AG04449 (cell line): ENCODE results near the gene PAQR9.

Source experiments
- CTCF ChIA-PET: fragments of 350-600 bp; formaldehyde crosslinking; extraction: SDS; loops from one replicate; lab custom pipeline; 2021; ENCODE audit warnings: antibody characterized with exemption; lab: Yijun Ruan, JAX
- POLR2A ChIA-PET: fragments of 400-600, 350-600 bp; formaldehyde crosslinking; extraction: SDS; loops from one replicate; lab custom pipeline; 2020; ENCODE audit warnings: antibody characterized with exemption, inconsistent platforms; lab: Yijun Ruan, JAX
- DNase-seq: peaks from one replicate; pipeline ENCODE4 v3.0.0-alpha.2; 2010; ENCODE audit warnings: low read depth, low spot score
- H3K4me3 ChIP-seq: 2 replicates; pipeline ENCODE4 v1.5.1; 2011; ENCODE audit warnings: low read depth, mild to moderate bottlenecking, control low read depth, low read length
- CTCF ChIP-seq: IDR thresholded peaks from one replicate; pipeline ENCODE4 v1.5.1; 2011; ENCODE audit warnings: mild to moderate bottlenecking, moderate library complexity, low read length, control low read depth, inconsistent platforms; ENCODE audit not compliant: insufficient read depth; ENCODE audit errors: missing control alignments

The PAQR9 gene

GRCh38 chr3:142977399-142977728, 13.9 kb upstream of the PAQR9 start:
- ChIA-PET POLR2A (no interaction called here), CTCF (interaction anchor here (0.8 to 9.7 kb wide), 7 partner anchors 10 to 390 kb away, joined by 3 to 135 read pairs (median 5); no protein-coding TSS in a partner anchor)
- DNase-seq: no peak

GRCh38 chr3:142976621-142977398, 13.3 kb upstream of the PAQR9 start:
- no peak for TF ChIP-seq CTCF
- POLR2A ChIA-PET: interaction anchor here (0.7 kb wide), 2 partner anchors 8 to 1223 kb away, joined by 3 read pairs; no protein-coding TSS in a partner anchor
- no peak overlapping the region for H3K4me3 ChIP-seq
- CTCF ChIA-PET: interaction anchor here (0.8 to 9.7 kb wide), 7 partner anchors 10 to 390 kb away, joined by 3 to 135 read pairs (median 5); no protein-coding TSS in a partner anchor
- DNase-seq: peak; percentile 75

More at GRCh38 chr3:142977399-142977728, 13.9 kb upstream of the PAQR9 start:
- no peak overlapping the region for H3K4me3 ChIP-seq
- TF ChIP-seq CTCF: no peak

- POLR2A ChIA-PET: interaction anchor here (0.7 kb wide), 1 partner anchor 9 kb away, joined by 3 read pairs; no protein-coding TSS in a partner anchor
- CTCF ChIA-PET: interaction anchor here (2.6 to 3.8 kb wide), 2 partner anchors 9 to 146 kb away, joined by 7 to 21 read pairs; no protein-coding TSS in a partner anchor
- no peak overlapping the region for H3K4me3 ChIP-seq
- no peak for DNase-seq
- TF ChIP-seq CTCF: no peak
These were observed 12.0 kb upstream of the PAQR9 start for GRCh38 chr3:142975316-142975995.

DNA sequence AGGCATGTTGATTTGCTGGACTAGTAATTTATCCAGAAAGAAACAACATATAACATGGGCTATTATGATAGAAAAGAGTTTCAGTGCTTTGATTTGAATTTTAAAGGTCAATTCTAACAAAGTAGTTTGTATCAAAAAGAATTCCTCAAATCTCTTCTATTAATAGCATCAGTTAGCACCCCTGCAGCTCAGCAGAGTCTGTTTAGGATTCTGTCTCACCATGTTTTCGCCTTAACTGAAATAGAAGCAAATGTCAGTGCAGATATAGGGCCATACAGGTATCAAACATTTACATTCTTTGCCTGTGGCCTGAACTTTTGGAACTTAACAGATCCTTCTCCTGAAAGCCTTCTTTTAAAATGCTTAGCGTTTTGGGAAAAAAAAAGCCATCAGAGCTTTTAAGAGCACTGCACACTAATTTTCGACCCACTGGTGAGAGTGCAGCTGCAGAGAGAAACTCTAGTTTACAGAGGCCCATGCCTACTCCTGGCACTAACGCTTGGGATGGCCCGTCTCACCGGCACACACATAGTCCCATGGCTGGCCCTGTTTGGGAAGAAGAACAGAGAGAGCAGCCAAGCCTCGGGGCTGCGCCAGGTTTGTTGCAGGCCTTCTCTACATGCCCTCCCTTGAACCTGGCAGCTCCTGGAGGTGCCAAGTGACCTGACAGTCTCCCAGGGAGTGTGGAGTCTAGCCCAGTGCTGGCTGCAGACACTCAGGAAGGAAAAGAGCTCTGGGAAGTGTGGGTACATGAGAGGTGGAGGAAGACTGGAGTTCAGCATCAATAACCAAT, 9.9 kb upstream of the PAQR9 start:
- no peak for TF ChIP-seq CTCF
- POLR2A ChIA-PET: no interaction called here
- CTCF ChIA-PET: interaction anchor here (1.2 to 3.8 kb wide), 3 partner anchors 11 to 386 kb away, joined by 3 to 21 read pairs (median 7); no protein-coding TSS in a partner anchor
- no peak for DNase-seq
- no peak overlapping the region for H3K4me3 ChIP-seq

- ChIA-PET POLR2A (no interaction called here), CTCF (interaction anchor here (0.6 to 3.8 kb wide), 3 partner anchors 12 to 143 kb away, joined by 4 to 21 read pairs (median 7); no protein-coding TSS in a partner anchor)
- no peak for DNase-seq
- H3K4me3 ChIP-seq: no peak overlapping the region
- TF ChIP-seq CTCF: no peak
These were observed 8.7 kb upstream of the PAQR9 start for GRCh38 chr3:142972092-142972753.
